ENCODE measurements around the gene PTH2R. TPM values are rescaled to one million over a fixed set of nuclear protein-coding genes. Genes with fewer than 3 reads are reported as not detected.
"Not testable (repeated sequence)": the region's sequence is repeated elsewhere in the genome, so short reads cannot be mapped to it uniquely, and the experiment has no call there.

Gene PTH2R
- not detected for total RNA-seq
- long read RNA-seq, result 0 reads

GRCh38 chr2:208406474-208407451 lies at the start of gene PTH2R:
Gene PTH2R (plus strand): TSS chr2:208406792. CDS start chr2:208407044, 252 bp downstream.
- intact Hi-C loops (cut with DNase I), result loop anchor here (10.0 kb wide), 1 partner anchor 928 kb away; no protein-coding TSS in a partner anchor
- no peak for DNase-seq (ENCODE audit: low spot score)

- intact Hi-C loops (cut with DNase I), result no loop called here
- no peak for DNase-seq (ENCODE audit: low spot score)
These were observed 49.6 kb upstream of the PTH2R start for GRCh38 chr2:208356846-208357574.

- intact Hi-C loops (cut with DNase I), result no loop called here
These were observed 47.6 kb upstream of the PTH2R start for GRCh38 chr2:208358758-208359631.

GRCh38 chr2:208359632-208359986 lies 47.0 kb upstream of the PTH2R start:
- DNase-seq (ENCODE audit: low spot score), result no peak
- intact Hi-C loops (cut with DNase I), result no loop called here

More at GRCh38 chr2:208358758-208359631, 47.6 kb upstream of the PTH2R start:
- no peak for DNase-seq (ENCODE audit: low spot score)

GRCh38 chr2:208360259-208361076 lies 46.1 kb upstream of the PTH2R start:
- no peak for DNase-seq (ENCODE audit: low spot score)
- intact Hi-C loops (cut with DNase I), result no loop called here

GRCh38 chr2:208361077-208361441 lies 45.5 kb upstream of the PTH2R start:
- intact Hi-C loops (cut with DNase I), result no loop called here

GRCh38 chr2:208363485-208363884 lies 43.1 kb upstream of the PTH2R start:
- DNase-seq (ENCODE audit: low spot score), result no peak
- intact Hi-C loops (cut with DNase I), result no loop called here

More at GRCh38 chr2:208361077-208361441, 45.5 kb upstream of the PTH2R start:
- no peak for DNase-seq (ENCODE audit: low spot score)

GRCh38 chr2:208366215-208367127 lies 40.1 kb upstream of the PTH2R start:
- intact Hi-C loops (cut with DNase I), result no loop called here
- no peak for DNase-seq (ENCODE audit: low spot score)

GRCh38 chr2:208369091-208369490 lies 37.5 kb upstream of the PTH2R start:
- DNase-seq (ENCODE audit: low spot score), result no peak
- intact Hi-C loops (cut with DNase I), result no loop called here

GRCh38 chr2:208370881-208371633 lies 35.5 kb upstream of the PTH2R start:
- DNase-seq (ENCODE audit: low spot score), result no peak
- intact Hi-C loops (cut with DNase I), result no loop called here

- no peak for DNase-seq (ENCODE audit: low spot score)
- intact Hi-C loops (cut with DNase I), result no loop called here
These were observed 35.0 kb upstream of the PTH2R start for GRCh38 chr2:208371634-208371935.

- intact Hi-C loops (cut with DNase I), result no loop called here
- DNase-seq (ENCODE audit: low spot score), result no peak
These were observed 33.0 kb upstream of the PTH2R start for GRCh38 chr2:208373460-208374089.

GRCh38 chr2:208375491-208376068 lies 31.0 kb upstream of the PTH2R start:
- no peak for DNase-seq (ENCODE audit: low spot score)

GRCh38 chr2:208377344-208377860 lies 29.2 kb upstream of the PTH2R start:
- intact Hi-C loops (cut with DNase I); DNase-seq (ENCODE audit: low spot score): not testable (repeated sequence)

More at GRCh38 chr2:208375491-208376068, 31.0 kb upstream of the PTH2R start:
- intact Hi-C loops (cut with DNase I), result no loop called here

GRCh38 chr2:208379192-208379591 lies 27.4 kb upstream of the PTH2R start:
- no peak for DNase-seq (ENCODE audit: low spot score)
- intact Hi-C loops (cut with DNase I), result no loop called here

- intact Hi-C loops (cut with DNase I), result no loop called here
- no peak for DNase-seq (ENCODE audit: low spot score)
These were observed 22.0 kb upstream of the PTH2R start for GRCh38 chr2:208384637-208385036.
